Activated CD8-positive, alpha-beta T cell treated with anti-CD3 and anti-CD28 coated beads, Interleukin-2, amount 10 ng/mL, durations not matched to agents 7 days and 5 days (primary cell): ENCODE results near the gene SNX9. TPM values are rescaled to one million over a fixed set of nuclear protein-coding genes. Genes with fewer than 3 reads are reported as not detected.
A peak's percentile ranks its signal among the peaks of the same experiment; 100 is the strongest.

Source experiments
- ATAC-seq: fragments of 150-1000 bp; cut with Tn5 transposase; one replicate; pipeline ENCODE4 v1.10.0; 2021; ENCODE audit warnings: moderate library complexity
- CTCF ChIA-PET: fragments of 350-600 bp; sonication (Branson Sonifier 250); formaldehyde crosslinking; loops from one replicate; lab custom pipeline; 2021; ENCODE audit warnings: antibody characterized with exemption; lab: Charles Lee
- POLR2A ChIA-PET: fragments of 350-600 bp; sonication (Branson Sonifier 250); formaldehyde crosslinking; loops from one replicate; lab custom pipeline; 2021; ENCODE audit warnings: antibody characterized with exemption; lab: Charles Lee
- DNase-seq: peaks from one replicate; pipeline ENCODE4 v3.0.0-alpha.2; 2020
- H3K27ac Mint-ChIP-seq: one replicate; pipeline ENCODE4 v1.8.0; 2021; ENCODE audit warnings: mild to moderate bottlenecking, mixed read lengths
- H3K27me3 Mint-ChIP-seq: one replicate; pipeline ENCODE4 v1.8.0; 2021; ENCODE audit warnings: low read depth, mixed read lengths
- H3K36me3 Mint-ChIP-seq: one replicate; pipeline ENCODE4 v1.8.0; 2021; ENCODE audit warnings: low read depth, mixed read lengths
- H3K4me1 Mint-ChIP-seq: one replicate; pipeline ENCODE4 v1.8.0; 2021; ENCODE audit warnings: low read depth, mixed read lengths
- H3K4me3 Mint-ChIP-seq: one replicate; pipeline ENCODE4 v1.8.0; 2021; ENCODE audit warnings: mild to moderate bottlenecking, mixed read lengths
- H3K9me3 Mint-ChIP-seq: one replicate; pipeline ENCODE4 v1.8.0; 2022; ENCODE audit warnings: mixed read lengths; ENCODE audit not compliant: insufficient read depth
- total RNA-seq, 2 experiments: library from RNA; stranded (reverse); gene quantifications; one replicate each; pipeline ENCODE4 v1.2.3, GENCODE V29; 2021

The SNX9 gene
- total RNA-seq, 2 experiments from 2014 or later = 9.1 to 9.2 TPM

DNA sequence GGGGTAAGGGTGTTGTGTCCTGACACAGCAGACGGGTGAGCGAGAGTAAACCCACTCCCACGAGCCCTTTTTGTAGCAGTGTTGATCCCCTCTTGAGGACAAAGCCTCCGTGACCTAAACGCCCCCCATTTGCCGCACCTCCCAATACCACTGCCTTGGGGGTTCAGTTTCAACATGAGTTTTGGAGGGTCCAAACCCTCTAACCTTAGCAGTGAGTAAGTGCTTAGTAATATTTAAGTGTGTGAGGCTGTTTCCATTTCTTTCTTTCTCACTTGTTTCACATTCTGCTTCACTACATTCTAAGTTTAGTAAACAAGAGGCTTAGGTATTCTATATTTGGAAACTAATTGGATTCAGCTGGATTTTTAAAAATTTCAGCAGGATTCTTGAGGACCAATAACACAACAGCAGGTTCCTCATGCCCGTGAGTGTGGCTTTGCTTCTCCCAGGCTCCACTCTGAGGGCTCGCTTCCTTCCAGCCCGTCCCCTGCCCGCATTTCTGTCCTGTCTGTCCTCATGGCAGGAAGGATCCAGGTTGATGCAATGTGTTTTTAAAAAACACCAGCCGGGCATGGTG lies 41.2 kb downstream of the SNX9 start:
- H3K36me3 Mint-ChIP-seq = peaks cover 4% of the 10 kb centered on the region
- H3K27me3 Mint-ChIP-seq = peaks cover 27% of the 10 kb centered on the region
- DNase-seq = peak; percentile 15
- H3K9me3 Mint-ChIP-seq = no peaks in the 10 kb centered on the region
- no peak for ATAC-seq
- peaks cover 30% of the 10 kb centered on the region for H3K4me1 Mint-ChIP-seq
- H3K4me3 Mint-ChIP-seq = no peak overlapping the region
- ChIA-PET POLR2A (no interaction called here), CTCF (interaction anchor here (1.2 to 2.4 kb wide), 3 partner anchors 10 to 208 kb away, joined by 3 to 22 read pairs (median 7); no protein-coding TSS in a partner anchor)
- H3K27ac Mint-ChIP-seq = no peak overlapping the region

DNA sequence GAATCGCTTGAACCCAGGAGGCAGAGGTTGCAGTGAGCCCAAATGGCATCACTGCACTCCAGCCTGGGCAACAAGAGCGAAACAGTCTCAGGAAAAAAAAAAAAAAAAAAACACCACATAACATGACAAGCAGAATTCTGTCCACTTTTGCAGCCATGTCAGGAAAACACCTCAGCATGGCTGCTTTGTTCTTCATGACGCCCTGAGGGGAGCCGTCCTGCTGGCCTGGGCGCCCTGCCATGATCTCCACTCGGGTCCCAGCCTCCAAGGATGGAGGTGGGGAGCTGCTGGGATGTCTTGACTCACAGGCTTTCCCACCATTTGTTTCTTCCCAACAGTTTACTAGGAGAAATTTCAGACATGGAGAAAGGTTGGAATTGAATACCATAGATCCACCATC lies 42.2 kb downstream of the SNX9 start:
- ChIA-PET POLR2A (no interaction called here), CTCF (no interaction called here)
- peaks cover 21% of the 10 kb centered on the region for H3K4me1 Mint-ChIP-seq
- no peak overlapping the region for H3K4me3 Mint-ChIP-seq
- no peak overlapping the region for H3K27ac Mint-ChIP-seq
- ATAC-seq (no peak), DNase-seq (peak; percentile 16)
- no peaks in the 10 kb centered on the region for H3K9me3 Mint-ChIP-seq
- peaks cover 22% of the 10 kb centered on the region for H3K27me3 Mint-ChIP-seq
- peaks cover 4% of the 10 kb centered on the region for H3K36me3 Mint-ChIP-seq

DNA sequence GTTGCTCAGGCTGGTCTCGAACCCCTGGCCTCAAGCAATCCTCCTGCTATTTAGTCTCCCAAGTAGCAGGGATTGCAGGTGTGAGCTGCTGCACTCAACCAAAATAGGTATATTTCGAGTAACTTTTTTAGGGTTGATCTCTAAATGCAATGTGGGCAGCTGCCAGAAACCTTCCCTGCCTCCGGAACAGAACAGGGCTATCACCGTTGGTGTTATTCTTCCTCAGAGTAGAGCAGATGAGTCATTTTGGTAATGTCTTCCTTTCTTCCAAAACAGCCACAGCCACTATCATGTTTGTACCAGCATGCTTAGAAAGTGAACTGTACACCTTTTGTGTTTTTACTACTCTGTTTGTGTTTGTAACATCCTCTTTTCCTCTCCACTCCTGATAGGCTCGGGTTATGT lies 44.1 kb downstream of the SNX9 start:
- peaks cover 4% of the 10 kb centered on the region for H3K36me3 Mint-ChIP-seq
- CTCF ChIA-PET = interaction anchor here (1.3 to 1.9 kb wide), 4 partner anchors 104 to 111 kb away, joined by 3 to 5 read pairs (median 4); no protein-coding TSS in a partner anchor
- H3K27me3 Mint-ChIP-seq = peaks cover 13% of the 10 kb centered on the region
- POLR2A ChIA-PET = no interaction called here
- no peaks in the 10 kb centered on the region for H3K9me3 Mint-ChIP-seq
- DNase-seq (peak; percentile 24), ATAC-seq (peak; percentile 64)
- no peak overlapping the region for H3K4me3 Mint-ChIP-seq
- H3K27ac Mint-ChIP-seq = no peak overlapping the region
- H3K4me1 Mint-ChIP-seq = peaks cover 11% of the 10 kb centered on the region

DNA sequence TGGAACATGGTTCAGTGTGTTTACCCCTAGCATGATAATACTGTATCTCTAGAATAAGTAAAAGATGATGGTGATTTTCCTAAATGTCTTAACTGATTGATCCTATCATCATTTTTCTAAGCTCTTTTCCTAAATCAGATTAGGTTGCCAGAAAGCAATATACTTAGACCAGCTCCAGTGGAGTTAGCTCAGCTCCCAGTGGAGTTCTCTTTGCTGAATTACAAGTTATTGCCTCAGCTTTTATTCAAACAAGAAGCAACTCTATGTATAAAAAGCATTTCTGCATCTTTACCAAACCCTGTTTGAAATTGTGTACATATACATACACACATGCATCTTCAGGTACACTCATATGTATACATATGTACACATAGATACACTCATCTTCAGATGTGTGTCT lies 44.9 kb downstream of the SNX9 start:
- no peak for ATAC-seq
- H3K4me3 Mint-ChIP-seq = no peak overlapping the region
- CTCF ChIA-PET = interaction anchor here (0.6 to 1.9 kb wide), 6 partner anchors 15 to 200 kb away, joined by 3 to 5 read pairs (median 4); no protein-coding TSS in a partner anchor

GRCh38 chr6:157868835-157869234 lies 45.8 kb downstream of the SNX9 start:
- H3K27me3 Mint-ChIP-seq = peaks cover 1% of the 10 kb centered on the region
- CTCF ChIA-PET = no interaction called here
- peaks cover 13% of the 10 kb centered on the region for H3K4me1 Mint-ChIP-seq
- ATAC-seq = no peak
- no peak overlapping the region for H3K4me3 Mint-ChIP-seq
- DNase-seq = peak; percentile 6
- peaks cover 4% of the 10 kb centered on the region for H3K36me3 Mint-ChIP-seq
- H3K27ac Mint-ChIP-seq = no peak overlapping the region
- POLR2A ChIA-PET = no interaction called here
- no peaks in the 10 kb centered on the region for H3K9me3 Mint-ChIP-seq

More for the DNA sequence above, 44.9 kb downstream of the SNX9 start:
- POLR2A ChIA-PET = no interaction called here
- Mint-ChIP-seq H3K27ac (no peak overlapping the region), H3K36me3 (peaks cover 4% of the 10 kb centered on the region), H3K27me3 (peaks cover 6% of the 10 kb centered on the region), H3K4me1 (peaks cover 11% of the 10 kb centered on the region), H3K9me3 (no peaks in the 10 kb centered on the region)
- DNase-seq = peak; percentile 11

DNA sequence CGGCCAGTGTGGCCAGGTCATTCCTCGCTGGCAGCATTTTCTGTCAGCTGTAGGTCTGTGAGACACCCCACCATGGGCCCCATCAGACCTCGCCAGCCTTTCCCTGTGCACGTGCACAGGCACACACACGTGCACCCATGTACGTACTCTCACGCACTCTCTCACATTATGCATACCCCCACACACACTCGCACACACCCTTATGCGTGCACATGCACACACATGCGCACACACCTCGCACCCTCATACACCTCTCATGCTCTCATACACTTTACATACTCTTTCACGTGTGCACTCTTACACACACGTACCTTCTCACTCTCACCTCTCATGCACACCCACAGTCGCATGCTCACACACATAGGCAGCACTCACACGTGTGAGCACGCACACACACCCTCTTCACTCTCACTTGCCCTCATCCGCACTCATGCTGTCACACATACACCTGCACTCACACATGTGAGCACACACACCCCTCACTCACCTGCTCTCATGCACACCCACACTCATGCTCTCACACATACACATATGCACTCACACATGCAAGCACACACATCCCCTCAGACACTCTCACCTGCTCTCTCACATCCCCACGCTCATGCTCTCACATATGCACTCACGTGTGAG lies 46.7 kb downstream of the SNX9 start:
- Mint-ChIP-seq H3K27ac (no peak overlapping the region), H3K27me3 (peaks cover 1% of the 10 kb centered on the region), H3K4me1 (peaks cover 13% of the 10 kb centered on the region), H3K36me3 (peaks cover 6% of the 10 kb centered on the region), H3K4me3 (no peak overlapping the region), H3K9me3 (no peaks in the 10 kb centered on the region)
- POLR2A ChIA-PET = no interaction called here
- DNase-seq (no peak), ATAC-seq (no peak)
- CTCF ChIA-PET = no interaction called here

DNA sequence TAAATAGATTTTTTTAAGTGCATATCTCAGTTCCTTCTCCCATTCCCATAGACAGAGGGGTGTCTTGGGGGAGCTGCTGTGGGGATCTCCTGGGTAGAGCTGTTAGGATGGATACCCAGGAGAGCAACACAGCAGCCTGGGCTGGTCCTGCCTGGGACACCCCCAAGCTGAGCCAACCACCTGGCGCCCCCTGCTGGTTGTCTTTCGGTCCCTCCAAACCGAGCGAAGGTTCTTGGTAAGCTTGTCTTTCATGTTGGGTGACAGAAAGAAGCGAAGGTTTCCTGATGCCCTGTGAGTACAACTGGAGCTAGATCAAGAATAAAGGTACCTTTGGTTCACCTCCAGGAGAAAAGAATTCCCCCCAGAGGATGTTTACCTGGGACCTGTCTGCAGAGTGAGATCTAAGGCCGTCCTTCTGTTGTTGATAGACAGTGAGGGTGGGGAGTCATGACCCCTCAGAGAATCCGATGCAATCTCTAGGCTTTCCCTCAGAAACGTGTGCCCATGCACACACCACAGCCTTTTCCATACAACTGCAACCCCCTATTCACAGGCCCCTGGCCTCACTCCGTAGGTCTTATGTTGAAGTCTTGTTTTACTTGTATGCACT lies 50.8 kb downstream of the SNX9 start:
- ATAC-seq = peak; percentile 89
- Mint-ChIP-seq H3K9me3 (no peaks in the 10 kb centered on the region), H3K36me3 (peaks cover 16% of the 10 kb centered on the region), H3K4me3 (no peak overlapping the region), H3K27me3 (no peaks in the 10 kb centered on the region), H3K4me1 (peaks cover 15% of the 10 kb centered on the region), H3K27ac (no peak overlapping the region)
- ChIA-PET CTCF (interaction anchor here (0.6 to 2.7 kb wide), 45 partner anchors 8 to 559 kb away, joined by 3 to 79 read pairs (median 6); no protein-coding TSS in a partner anchor), POLR2A (interaction anchor here (0.6 kb wide), 1 partner anchor 324 kb away, joined by 3 read pairs; no protein-coding TSS in a partner anchor)
- DNase-seq = peak; percentile 91

DNA sequence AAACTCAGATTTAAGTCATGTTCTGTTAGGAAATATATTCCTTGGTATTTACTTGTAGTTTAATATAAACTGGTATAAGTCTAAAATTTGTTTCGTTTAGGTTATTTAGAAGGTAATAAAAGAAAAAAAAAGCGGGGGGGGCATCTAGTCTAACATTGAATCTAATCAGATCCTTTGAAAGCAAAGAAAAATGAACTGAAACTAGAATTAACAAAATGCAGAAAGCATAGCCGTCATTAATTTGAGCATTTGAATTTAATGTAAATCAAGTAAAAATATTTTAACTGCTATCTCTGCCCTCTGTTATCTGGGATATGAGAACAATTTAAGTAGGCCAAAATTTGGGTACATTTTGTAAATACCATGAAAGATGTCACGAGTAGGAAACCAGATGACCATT lies 54.1 kb downstream of the SNX9 start:
- ATAC-seq (no peak), DNase-seq (no peak)
- H3K27me3 Mint-ChIP-seq = no peaks in the 10 kb centered on the region
- H3K4me1 Mint-ChIP-seq = peaks cover 38% of the 10 kb centered on the region
- H3K9me3 Mint-ChIP-seq = no peaks in the 10 kb centered on the region
- H3K4me3 Mint-ChIP-seq = no peak overlapping the region
- H3K27ac Mint-ChIP-seq = no peak overlapping the region
- peaks cover 21% of the 10 kb centered on the region for H3K36me3 Mint-ChIP-seq
- CTCF ChIA-PET = interaction anchor here (0.8 to 2.0 kb wide), 4 partner anchors 49 to 194 kb away, joined by 3 to 9 read pairs (median 3); no protein-coding TSS in a partner anchor
- POLR2A ChIA-PET = no interaction called here

- H3K4me3 Mint-ChIP-seq = no peak overlapping the region
- H3K4me1 Mint-ChIP-seq = peaks cover 42% of the 10 kb centered on the region
- CTCF ChIA-PET = interaction anchor here (0.6 to 2.0 kb wide), 7 partner anchors 15 to 193 kb away, joined by 3 to 9 read pairs (median 4); no protein-coding TSS in a partner anchor
- ATAC-seq (peak; percentile 22), DNase-seq (no peak)
- H3K27me3 Mint-ChIP-seq = no peaks in the 10 kb centered on the region
- H3K9me3 Mint-ChIP-seq = no peaks in the 10 kb centered on the region
- POLR2A ChIA-PET = interaction anchor here (0.6 kb wide), 1 partner anchor 115 kb away, joined by 4 read pairs; no protein-coding TSS in a partner anchor
- H3K27ac Mint-ChIP-seq = no peak overlapping the region
- peaks cover 27% of the 10 kb centered on the region for H3K36me3 Mint-ChIP-seq
Measured at GRCh38 chr6:157877573-157878438, 54.8 kb downstream of the SNX9 start.

DNA sequence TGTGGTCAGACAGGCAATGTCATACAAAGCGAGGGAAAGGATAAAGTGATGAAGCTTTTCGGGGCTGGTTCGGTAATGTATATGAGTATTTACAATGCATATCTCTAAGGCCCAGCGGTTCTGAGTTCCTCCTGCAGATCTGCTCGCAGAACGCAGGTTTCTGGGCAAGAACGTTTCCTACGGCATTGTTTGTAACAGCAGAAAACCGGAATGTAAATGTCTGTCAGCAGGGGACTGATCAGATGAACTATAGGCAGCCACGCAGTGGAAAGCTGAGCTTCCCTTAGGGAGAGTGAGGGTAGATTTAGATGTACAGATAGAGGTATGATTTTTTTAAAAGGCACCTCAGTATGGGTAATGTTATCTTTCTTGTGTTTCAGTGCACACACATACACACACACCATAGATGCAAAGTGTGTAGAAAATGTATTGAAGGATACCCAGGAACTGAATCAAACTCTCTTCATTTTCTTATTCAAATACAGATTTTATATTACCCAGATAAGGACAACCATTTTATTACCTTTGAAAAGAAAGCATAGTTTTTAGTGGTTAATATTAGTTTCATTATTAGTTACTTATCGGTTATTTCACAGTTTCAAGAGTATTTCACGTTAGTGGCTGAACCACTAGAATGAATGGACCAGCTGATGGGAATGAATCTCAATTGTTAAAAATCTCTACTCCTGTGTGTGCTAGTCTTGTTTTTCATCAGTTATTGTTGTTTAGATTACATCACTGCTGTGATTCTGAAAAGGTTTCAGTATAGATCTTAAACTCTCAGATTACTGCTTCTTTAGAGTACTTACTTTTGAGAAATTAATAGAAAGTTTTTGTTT lies 56.2 kb downstream of the SNX9 start:
- no peak overlapping the region for H3K4me3 Mint-ChIP-seq
- H3K27ac Mint-ChIP-seq = no peak overlapping the region
- H3K27me3 Mint-ChIP-seq = no peaks in the 10 kb centered on the region
- peaks cover 27% of the 10 kb centered on the region for H3K36me3 Mint-ChIP-seq
- peaks cover 42% of the 10 kb centered on the region for H3K4me1 Mint-ChIP-seq
- no peak for DNase-seq
- ChIA-PET CTCF (interaction anchor here (1.1 to 1.6 kb wide), 5 partner anchors 10 to 123 kb away, joined by 3 to 9 read pairs (median 4); no protein-coding TSS in a partner anchor), POLR2A (no interaction called here)
- ATAC-seq = no peak
- no peaks in the 10 kb centered on the region for H3K9me3 Mint-ChIP-seq
